HepG2 (cell line): ENCODE results near the gene COPZ1.

Source experiments
- ARNT ChIP-seq: fragments of 450-650 bp; IDR thresholded peaks from 2 replicates; pipeline ENCODE4 v1.6.1; 2017
- EP300 ChIP-seq, 3 experiments: sonication (generic) in 1 of 3; formaldehyde crosslinking in 1 of 3; IDR thresholded peaks; 2 replicates each; pipeline versions ENCODE4 v1.5.1 to v1.6.1; 2011 to 2020; ENCODE audit warnings: low read depth in 2 of 3, low read length in 2 of 3, borderline replicate concordance in 1 of 3, improper control_type of control experiment in 1 of 3, mild to moderate bottlenecking in 1 of 3, missing genetic modification reagents in 1 of 3, moderate library complexity in 1 of 3
- EZH2 ChIP-seq: conservative IDR thresholded peaks from 2 replicates; pipeline ENCODE4 v1.6.1; 2012; ENCODE audit warnings: mild to moderate bottlenecking, low read depth, low read length, moderate library complexity
- MAFK ChIP-seq, 2 experiments: IDR thresholded peaks in 1 of 2; conservative IDR thresholded peaks in 1 of 2; 2 replicates each; pipeline ENCODE4 v1.6.1; 2011; ENCODE audit warnings: improper control_type of control experiment in 2 of 2, low read length in 2 of 2
- MXI1 ChIP-seq: IDR thresholded peaks from 3 replicates; pipeline ENCODE4 v1.6.1; 2012; ENCODE audit warnings: low read depth, low read length, inconsistent platforms, borderline replicate concordance
- NR2F1 ChIP-seq, 2 experiments: fragments of 450-650 bp in 1 of 2; formaldehyde crosslinking in 1 of 2; IDR thresholded peaks; 2 replicates each; pipeline versions ENCODE4 v1.5.0 to v1.6.1; 2016 to 2020; ENCODE audit warnings: mild to moderate bottlenecking in 1 of 2, missing compliant biosample characterization in 1 of 2, missing genetic modification reagents in 1 of 2, moderate library complexity in 1 of 2
- RAD51 ChIP-seq: fragments of 450-650 bp; IDR thresholded peaks from 2 replicates; pipeline ENCODE4 v1.6.1; 2016; ENCODE audit warnings: borderline replicate concordance
- TCF12 ChIP-seq, 2 experiments: fragments of 450-650 bp in 1 of 2; sonication (generic) in 1 of 2; formaldehyde crosslinking in 1 of 2; IDR thresholded peaks; 2 replicates each; pipeline versions ENCODE4 v1.6.1 to v1.8.0; 2017 to 2022; ENCODE audit warnings: antibody characterized with exemption in 1 of 2, mild to moderate bottlenecking in 1 of 2, missing genetic modification reagents in 1 of 2, moderate library complexity in 1 of 2
- ZFP90 ChIP-seq: sonication (generic); formaldehyde crosslinking; IDR thresholded peaks from 2 replicates; pipeline ENCODE4 v1.8.0; 2022; ENCODE audit warnings: missing genetic modification reagents, mild to moderate bottlenecking, inconsistent platforms, borderline replicate concordance
- ZNF260 ChIP-seq: sonication (generic); formaldehyde crosslinking; IDR thresholded peaks from 2 replicates; pipeline ENCODE4 v1.4.0; 2020; ENCODE audit warnings: missing genetic modification reagents, low read depth, mild to moderate bottlenecking, borderline replicate concordance
- TF ChIP-seq, protein P1 (sequence below): sonication (generic); formaldehyde crosslinking; conservative IDR thresholded peaks from 2 replicates; pipeline ENCODE4 v1.8.0; 2022; ENCODE audit warnings: mild to moderate bottlenecking, moderate library complexity, missing genetic modification reagents
- TF ChIP-seq, protein P2 (sequence below): sonication (generic); formaldehyde crosslinking; IDR thresholded peaks from 2 replicates; pipeline ENCODE4 v1.4.0; 2020; ENCODE audit warnings: missing genetic modification reagents
- TF ChIP-seq, protein P3 (sequence below): sonication (generic); formaldehyde crosslinking; IDR thresholded peaks from 2 replicates; pipeline ENCODE4 v1.5.0; 2020; ENCODE audit warnings: mild to moderate bottlenecking, missing genetic modification reagents

DNA sequence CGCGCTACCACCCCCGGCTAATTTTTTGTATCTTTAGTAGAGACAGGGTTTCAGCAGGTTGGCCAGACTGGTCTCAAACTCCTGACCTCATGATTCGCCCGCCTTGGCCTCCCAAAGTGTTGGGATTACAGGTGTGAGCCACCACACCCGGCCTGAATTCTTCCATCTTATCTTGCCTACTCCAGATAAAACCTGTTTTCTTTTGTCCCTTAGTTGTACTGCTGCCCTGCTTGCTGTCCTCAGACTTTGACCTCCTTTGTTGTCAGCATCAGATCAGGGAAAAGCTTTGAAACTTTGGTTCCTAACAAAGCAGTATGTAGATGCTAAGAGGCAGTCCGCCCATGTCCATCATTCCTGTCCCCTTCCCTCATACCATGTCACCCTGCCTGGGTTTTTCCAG is 15.9 kb downstream of the COPZ1 start:
- no peak for TF ChIP-seq ZNF260 (CRISPR knock-in tag)
- TF ChIP-seq EP300 (IDR thresholded peaks at IDR 0.05; ENCODE audit: low read depth in 2 of 2, low read length in 2 of 2), result no peak
- TF ChIP-seq EP300 (CRISPR knock-in tag; IDR thresholded peaks at IDR 0.05; ENCODE audit: borderline replicate concordance), result no peak
- TF ChIP-seq NR2F1 (CRISPR knock-in tag; IDR thresholded peaks at IDR 0.05), result no peak
- TF ChIP-seq, protein P1, sequence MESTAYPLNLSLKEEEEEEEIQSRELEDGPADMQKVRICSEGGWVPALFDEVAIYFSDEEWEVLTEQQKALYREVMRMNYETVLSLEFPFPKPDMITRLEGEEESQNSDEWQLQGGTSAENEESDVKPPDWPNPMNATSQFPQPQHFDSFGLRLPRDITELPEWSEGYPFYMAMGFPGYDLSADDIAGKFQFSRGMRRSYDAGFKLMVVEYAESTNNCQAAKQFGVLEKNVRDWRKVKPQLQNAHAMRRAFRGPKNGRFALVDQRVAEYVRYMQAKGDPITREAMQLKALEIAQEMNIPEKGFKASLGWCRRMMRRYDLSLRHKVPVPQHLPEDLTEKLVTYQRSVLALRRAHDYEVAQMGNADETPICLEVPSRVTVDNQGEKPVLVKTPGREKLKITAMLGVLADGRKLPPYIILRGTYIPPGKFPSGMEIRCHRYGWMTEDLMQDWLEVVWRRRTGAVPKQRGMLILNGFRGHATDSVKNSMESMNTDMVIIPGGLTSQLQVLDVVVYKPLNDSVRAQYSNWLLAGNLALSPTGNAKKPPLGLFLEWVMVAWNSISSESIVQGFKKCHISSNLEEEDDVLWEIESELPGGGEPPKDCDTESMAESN (CRISPR knock-in tag), result no peak
- TF ChIP-seq EZH2, result no peak
- no peak for TF ChIP-seq RAD51
- TF ChIP-seq, protein P2, sequence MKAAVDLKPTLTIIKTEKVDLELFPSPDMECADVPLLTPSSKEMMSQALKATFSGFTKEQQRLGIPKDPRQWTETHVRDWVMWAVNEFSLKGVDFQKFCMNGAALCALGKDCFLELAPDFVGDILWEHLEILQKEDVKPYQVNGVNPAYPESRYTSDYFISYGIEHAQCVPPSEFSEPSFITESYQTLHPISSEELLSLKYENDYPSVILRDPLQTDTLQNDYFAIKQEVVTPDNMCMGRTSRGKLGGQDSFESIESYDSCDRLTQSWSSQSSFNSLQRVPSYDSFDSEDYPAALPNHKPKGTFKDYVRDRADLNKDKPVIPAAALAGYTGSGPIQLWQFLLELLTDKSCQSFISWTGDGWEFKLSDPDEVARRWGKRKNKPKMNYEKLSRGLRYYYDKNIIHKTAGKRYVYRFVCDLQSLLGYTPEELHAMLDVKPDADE, result no peak
- no peak for TF ChIP-seq TCF12 (IDR thresholded peaks at IDR 0.05)
- TF ChIP-seq TCF12 (CRISPR knock-in tag; IDR thresholded peaks at IDR 0.05), result no peak
- TF ChIP-seq MAFK (conservative IDR thresholded peaks at IDR 0.05 in 1 of 2, IDR thresholded peaks at IDR 0.05 in 1 of 2; ENCODE audit: low read length in 2 of 2), result no peak
- TF ChIP-seq ZFP90 (CRISPR knock-in tag), result no peak
- TF ChIP-seq, protein P3, sequence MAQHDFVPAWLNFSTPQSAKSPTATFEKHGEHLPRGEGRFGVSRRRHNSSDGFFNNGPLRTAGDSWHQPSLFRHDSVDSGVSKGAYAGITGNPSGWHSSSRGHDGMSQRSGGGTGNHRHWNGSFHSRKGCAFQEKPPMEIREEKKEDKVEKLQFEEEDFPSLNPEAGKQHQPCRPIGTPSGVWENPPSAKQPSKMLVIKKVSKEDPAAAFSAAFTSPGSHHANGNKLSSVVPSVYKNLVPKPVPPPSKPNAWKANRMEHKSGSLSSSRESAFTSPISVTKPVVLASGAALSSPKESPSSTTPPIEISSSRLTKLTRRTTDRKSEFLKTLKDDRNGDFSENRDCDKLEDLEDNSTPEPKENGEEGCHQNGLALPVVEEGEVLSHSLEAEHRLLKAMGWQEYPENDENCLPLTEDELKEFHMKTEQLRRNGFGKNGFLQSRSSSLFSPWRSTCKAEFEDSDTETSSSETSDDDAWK (CRISPR knock-in tag), result no peak
- no peak for TF ChIP-seq ARNT
- TF ChIP-seq MXI1, result no peak
